HT1080 (cell line): Measurements from ENCODE around the gene GPAT2. TPM values are rescaled to one million over a fixed set of nuclear protein-coding genes. Genes with fewer than 3 reads are reported as not detected.
"Not testable (repeated sequence)": the region's sequence is repeated elsewhere in the genome, so short reads cannot be mapped to it uniquely, and the experiment has no call there.

Experiments
- DNase-seq: peaks from one replicate; pipeline ENCODE4 v3.0.0-alpha.2; 2015; ENCODE audit warnings: low read depth
- polyA plus RNA-seq, 2 experiments: library from polyadenylated mRNA; depleted of rRNA; stranded (reverse); fragments of >200 nt; gene quantifications; 2 replicates each; pipeline ENCODE4 v1.2.3, GENCODE V29; 2015
- total RNA-seq: library from RNA; depleted of rRNA; stranded (reverse); fragments of >200 nt; shearing (Covaris generic); gene quantifications from 2 replicates; pipeline ENCODE4 v1.2.3, GENCODE V29; 2014; rRNA removed

GPAT2 gene, protein sequence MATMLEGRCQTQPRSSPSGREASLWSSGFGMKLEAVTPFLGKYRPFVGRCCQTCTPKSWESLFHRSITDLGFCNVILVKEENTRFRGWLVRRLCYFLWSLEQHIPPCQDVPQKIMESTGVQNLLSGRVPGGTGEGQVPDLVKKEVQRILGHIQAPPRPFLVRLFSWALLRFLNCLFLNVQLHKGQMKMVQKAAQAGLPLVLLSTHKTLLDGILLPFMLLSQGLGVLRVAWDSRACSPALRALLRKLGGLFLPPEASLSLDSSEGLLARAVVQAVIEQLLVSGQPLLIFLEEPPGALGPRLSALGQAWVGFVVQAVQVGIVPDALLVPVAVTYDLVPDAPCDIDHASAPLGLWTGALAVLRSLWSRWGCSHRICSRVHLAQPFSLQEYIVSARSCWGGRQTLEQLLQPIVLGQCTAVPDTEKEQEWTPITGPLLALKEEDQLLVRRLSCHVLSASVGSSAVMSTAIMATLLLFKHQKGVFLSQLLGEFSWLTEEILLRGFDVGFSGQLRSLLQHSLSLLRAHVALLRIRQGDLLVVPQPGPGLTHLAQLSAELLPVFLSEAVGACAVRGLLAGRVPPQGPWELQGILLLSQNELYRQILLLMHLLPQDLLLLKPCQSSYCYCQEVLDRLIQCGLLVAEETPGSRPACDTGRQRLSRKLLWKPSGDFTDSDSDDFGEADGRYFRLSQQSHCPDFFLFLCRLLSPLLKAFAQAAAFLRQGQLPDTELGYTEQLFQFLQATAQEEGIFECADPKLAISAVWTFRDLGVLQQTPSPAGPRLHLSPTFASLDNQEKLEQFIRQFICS
- not detected in 2 replicates for total RNA-seq
- polyA plus RNA-seq (2015; cell fraction: cytosol; rRNA removed) = 0.02 TPM in 1 of 2 replicates, not detected in the other
- not detected in 2 replicates for polyA plus RNA-seq (2015; cell fraction: nucleus; rRNA removed)

DNA sequence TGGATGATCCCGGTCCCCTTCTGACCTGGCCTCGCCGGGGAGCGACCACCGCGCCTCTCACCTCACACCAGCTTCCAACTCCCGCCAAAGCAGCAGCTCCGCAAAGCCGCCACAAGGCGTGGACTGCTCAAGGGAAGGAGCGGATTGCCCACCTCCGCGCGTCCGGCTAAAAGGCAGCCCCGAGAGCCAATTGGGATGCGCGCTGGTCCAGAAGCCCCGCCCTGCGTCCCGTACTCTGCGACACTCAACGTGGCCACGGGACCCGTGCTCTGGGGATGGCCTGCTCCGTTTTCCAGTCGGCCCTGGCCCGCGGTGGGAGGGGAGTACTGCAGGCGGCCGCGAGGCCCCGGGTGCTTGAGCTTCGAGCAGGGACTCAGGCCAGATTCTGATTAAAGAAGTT is at the start of gene GPAT2:
GPAT2 (minus strand) TSS at position 125 of the 400 bp plus-strand sequence. CDS start 2,557 bp downstream, outside the sequence.
- DNase-seq = not testable (repeated sequence)

DNA sequence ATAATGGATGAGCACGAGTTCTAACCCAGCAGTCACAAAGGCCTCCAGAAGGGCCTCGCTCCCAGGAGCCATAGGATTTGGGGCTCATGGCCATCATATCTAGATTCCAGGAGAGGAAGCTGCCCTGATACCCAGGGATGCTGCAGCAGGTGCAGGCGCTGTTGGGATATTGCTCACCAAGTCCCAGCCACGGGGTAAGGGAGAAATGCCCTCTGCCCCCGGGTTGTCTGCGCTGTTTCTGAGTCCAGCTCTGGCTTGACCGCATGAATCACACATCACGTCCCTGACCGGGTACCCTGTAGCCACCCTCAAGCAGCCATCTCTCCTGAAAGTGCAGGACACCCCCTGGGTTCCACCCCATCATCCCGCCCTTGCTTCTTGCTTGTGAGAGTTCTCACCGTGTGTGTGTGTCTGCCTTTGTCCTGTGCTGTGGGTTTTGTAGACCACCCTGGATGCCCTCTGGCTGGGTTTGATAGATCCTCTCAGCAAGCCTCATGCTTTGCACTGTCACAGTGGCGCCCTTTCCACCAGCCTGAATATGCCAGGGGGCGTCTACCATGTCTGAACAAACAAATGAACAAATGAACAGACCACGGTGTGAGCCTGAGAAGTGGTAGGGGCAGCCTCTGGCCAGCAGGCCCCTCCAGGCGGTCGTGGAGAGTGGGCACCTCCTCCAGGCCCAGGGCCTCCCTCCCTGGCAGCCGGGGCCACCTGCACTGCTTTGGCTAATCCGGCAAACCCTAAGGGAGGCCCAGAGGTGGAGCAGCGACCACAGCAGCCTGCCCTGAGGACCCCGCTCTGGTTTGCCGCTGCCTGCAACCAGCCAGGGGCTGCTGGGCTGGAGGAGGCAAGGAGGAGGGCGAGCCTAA is 49.5 kb upstream of the GPAT2 start:
- DNase-seq = no peak

DNA sequence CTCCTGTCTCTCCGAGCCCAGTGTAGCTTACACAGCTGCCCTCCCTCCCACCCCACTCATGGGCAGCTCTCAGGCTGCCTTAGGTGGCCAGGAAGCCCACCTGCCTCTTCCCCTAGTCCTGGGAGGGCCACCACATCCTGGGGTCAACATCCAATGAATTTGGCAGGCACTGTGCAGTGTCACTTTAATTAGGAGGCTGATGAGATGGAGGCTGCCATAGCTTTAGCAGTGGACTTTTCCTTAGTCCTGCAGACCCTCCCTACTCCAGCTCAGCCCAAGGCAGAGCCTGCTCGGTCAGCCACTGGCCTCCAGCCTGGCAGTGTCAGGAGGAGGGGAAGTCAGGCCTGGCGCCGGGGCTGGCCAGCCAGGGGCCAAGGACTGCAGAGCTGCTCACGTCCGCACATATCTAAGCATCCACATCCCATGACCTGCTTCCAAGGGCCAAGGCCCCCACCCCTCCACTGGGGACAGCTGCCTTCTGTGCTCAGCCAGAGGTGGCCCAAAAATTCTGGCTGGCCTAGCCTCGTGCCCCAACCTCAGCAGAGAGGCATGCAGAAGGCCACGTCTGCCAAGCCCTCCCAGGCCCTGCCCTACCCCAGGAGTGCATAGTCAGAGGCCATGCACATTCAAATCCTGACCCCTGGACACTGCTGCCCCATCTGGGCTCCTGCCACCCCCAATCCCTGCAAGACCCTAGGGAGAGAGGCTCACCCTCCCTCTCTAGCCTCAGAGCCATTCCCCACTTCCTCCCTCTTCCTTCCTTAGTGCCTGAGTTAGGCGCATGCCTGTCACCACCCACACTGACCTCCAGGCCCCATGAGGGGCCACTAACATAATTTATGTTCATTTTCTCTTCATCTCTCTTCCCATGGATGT is 48.6 kb upstream of the GPAT2 start:
- no peak for DNase-seq

DNA sequence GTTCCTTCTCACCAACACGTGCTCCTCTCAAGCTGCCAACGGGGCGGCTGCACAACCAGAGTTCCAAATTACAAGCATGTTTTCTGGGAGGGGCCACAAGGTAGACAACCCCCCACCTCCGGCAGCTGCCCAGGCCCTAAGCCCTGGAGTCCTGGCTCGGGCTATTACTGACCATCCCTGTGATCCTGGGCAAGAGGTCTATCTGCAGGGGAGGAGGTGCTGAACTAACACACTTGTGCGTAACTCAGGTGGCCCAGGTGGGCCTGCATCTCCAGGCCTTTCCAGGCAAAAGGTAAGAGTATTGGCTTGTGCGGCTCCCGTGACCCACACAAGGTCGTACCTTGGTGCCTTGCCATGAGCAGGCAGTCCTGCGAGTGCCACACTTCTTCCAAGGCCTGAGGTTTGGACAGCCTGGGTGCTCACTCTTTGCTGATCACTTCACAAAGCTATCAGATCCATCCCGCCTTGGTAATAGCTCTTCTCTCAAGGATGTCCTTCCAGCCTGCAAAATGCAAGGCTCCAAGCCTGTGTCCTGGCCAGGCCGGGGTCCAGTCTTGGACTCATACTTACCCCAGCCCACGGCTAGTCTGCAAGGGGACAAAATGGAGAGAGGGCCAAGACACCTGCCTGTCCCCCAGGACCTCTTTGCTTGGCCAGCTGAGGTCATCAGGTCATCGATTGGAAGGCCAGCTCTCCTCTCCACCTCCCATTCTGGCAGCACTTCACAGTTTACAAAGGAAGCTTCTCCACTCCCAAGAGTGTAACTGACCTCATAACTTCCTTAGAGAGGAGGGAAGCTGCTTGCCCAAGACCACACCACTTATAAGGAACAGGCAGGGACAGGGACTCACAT is 47.7 kb upstream of the GPAT2 start:
- no peak for DNase-seq

DNA sequence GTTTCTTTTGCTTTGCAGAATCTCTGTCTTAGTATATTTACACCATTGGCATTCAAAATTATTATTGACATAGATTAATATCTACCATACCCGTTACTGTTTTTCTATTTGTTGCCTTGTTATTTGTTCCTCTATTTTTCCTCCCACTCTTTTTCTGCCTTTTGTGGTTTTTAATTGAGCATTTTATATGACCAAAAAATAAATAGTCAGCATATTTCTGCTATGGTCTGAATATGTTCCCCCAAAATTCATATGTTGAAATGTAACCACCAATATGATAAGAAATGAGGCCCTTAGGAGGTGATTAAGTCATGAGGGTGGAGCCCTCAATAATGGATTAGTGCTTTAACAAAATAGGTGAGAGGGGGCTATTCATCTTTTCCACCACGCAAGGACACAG is 46.3 kb upstream of the GPAT2 start:
- DNase-seq = no peak

DNA sequence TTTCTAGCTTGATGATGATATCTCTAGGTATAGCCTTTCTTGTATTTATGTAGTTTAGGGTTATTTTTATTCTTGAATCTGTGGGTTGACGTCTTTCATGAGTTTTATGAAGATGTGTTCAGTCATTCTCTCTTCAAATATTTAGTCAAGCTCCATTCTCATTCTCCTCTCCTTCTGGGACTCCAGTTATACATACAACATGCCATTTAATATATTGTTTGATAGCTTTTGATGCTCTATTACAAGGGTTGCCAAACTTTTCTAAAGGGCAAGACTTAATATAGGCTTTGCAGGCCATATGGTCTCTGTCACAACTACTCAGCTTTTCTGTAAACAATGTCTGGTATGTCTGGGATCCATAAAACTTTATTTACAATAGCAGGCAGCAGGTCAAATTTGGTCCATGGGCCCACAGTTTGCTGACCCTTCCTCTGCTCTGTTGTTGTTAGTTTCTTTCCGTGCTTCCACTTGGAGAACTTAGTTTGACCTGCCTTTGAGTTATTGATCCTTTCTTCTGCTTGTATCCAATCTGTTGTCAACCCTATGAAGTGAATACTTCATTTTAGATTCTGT is 40.6 kb upstream of the GPAT2 start:
- no peak for DNase-seq

DNA sequence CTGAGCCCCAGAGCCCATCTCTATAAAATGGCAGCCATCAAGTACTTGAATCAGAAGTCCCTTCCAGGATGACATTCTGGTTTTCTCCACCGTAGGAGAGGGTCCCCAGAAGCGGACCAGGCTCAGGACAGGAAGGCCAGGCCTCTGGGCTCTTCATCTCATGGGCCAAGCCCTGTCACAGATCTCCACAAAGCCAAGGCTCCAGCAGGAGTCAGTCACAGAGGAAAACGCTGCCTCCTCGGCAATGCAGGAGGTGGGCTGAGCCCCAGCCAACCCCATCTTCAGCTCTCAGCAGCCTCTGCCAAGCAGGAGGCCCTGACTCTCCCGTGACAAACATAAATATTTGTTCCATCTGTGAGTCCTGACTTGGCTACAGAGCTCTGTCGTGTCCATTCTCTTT is 39.4 kb upstream of the GPAT2 start:
- DNase-seq = no peak

DNA sequence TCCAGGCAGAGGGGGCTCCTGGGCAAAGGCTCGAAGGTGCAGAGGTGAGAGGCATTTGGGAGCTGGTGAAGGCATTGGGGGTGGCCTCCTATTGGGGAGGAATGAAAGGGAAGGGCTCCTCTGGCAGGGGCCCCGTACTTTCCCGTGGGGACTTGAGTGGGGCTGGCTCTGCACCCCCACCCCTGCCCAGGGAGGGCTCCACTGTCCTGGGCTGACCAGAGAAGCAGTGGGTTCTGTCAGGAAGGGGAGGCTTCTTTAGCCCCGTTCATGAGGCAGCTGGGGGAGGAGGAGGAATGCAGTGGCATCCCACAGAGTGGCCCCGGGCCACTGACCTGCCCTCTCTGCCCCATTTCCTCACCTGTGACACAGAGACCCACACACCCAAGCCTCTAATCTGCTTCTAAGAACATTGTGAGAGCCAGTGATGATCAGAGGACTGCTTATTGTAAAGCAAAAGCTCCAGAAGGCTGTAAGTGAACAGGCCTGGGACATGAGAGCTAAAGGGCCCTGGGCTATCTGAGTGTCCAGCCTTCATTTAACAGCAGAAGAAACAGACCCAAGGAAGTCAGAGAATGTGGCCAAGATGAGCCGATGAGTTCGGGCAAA is 38.6 kb upstream of the GPAT2 start:
- DNase-seq = no peak

DNA sequence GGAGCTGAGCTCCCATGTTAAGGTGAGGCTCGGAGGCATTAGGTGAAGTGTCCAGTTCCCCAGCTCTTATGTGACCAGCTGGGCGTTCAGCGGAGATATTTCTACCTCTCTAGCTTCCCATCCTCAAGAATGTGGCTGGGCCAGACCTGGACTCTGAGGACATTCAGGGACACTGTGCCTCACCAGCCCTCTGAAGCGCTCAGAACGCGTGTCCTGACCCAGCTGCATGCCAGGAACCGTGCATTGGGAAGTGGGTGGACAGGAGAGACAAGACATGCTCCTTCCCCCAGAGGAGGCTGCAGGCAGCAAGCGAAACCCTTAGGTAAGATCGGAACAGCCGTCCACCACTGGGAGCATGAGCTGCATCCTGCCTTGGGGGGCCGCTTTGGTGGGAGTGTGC is 38.0 kb upstream of the GPAT2 start:
- no peak for DNase-seq

DNA sequence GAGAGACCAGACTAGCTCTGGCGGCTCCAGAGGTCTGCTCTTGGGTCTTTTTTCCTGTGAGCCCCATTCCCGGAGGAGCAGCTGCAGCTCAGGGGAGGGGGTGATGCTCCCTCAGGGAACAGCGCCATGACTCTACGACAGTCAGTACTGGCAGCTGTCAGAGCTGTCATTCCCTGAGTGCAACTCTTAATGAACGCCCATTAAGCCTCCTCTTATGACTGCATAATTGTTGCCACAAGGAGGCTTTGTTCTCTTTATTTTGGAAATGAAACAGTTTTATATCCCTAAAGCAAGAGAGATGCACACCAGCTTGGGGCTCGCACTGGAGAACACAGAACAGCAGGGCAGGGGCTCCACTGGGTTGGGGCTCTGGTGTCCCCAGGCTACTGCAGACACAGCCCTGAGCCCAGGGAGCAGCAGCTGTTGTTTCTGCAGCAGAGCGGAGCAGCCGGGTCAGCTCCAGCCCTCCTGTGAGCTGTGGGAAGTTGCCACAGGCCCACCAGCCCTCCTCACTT is 37.3 kb upstream of the GPAT2 start:
- not testable (repeated sequence) for DNase-seq

DNA sequence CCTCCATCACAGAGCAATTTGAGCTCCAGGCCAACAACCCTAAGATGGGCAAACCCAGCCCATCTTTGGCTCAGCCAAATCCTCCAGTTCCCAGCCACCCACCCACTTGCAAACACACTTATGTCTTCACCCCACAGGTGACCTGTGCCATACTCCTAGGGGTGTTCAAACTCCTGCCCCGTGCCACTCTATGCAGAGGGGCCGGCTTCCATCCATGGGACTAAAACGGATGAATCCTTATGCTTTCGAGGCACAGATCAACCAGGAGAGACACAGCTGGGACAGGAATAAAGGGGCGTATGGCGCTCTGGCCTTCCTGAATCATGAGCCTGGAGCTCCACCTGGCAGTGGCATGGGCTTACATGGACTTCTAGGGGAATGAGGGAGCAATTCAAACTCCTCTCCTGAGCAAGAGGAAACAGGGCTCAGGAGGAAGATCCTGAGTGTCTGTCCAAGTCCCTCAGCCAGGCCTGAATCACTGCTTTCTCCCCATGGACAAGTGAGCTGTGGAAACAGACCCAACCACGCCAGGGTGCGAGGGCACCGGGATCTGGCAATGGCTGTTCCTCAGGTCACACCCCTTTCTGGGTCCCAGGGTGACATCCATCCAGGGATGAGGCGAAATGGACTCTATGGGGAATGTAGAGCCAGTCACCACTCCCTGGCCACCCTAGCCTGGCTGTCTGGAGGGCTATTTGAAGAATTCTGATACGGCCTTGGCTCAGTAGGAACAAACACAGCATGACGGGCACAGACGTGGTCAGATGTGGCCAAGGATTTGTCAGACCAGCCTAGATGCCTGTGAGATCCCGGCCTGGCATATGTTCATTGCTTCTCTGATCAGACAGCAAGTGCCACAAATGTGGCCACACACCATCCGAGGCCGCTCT is 36.6 kb upstream of the GPAT2 start:
- not testable (repeated sequence) for DNase-seq

DNA sequence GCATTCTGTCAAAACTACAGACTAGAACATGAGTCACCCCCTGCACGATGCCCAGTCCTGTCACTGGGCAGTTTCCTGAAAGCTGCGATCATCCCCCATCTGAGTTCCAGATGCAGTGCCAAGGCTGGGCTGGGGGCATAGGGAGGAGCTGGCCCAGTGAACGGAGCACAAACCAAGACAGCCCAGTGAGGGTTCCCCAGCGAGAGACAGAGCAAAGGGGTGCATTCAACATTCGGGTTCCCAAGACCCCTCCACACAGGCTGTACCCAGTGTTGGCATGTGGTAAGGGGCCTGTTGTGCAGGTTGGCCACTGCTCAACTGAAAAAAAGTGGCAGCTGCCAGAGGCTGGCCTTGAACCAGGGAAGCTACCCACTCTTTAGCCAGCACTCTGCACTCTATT is 35.6 kb upstream of the GPAT2 start:
- not testable (repeated sequence) for DNase-seq

DNA sequence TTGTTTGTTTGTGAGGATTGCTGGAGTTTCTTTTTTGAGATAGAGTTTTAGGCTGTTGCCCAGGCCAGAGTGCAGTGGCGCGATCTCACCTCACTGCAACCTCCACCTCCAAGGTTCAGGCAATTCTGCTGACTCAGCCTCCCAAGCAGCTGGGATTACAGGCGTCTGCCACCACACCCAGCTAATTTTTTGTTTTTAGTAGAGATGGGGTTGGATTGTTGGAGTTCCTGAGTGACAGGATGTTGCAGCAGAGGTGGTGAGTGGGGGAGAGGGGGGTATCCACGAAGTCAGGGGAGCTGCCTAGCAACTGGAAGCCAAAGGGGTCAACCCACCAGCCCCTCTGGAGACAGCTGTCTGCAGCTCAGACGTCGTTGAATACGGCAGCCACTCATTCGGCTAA is 35.2 kb upstream of the GPAT2 start:
- DNase-seq = not testable (repeated sequence)

DNA sequence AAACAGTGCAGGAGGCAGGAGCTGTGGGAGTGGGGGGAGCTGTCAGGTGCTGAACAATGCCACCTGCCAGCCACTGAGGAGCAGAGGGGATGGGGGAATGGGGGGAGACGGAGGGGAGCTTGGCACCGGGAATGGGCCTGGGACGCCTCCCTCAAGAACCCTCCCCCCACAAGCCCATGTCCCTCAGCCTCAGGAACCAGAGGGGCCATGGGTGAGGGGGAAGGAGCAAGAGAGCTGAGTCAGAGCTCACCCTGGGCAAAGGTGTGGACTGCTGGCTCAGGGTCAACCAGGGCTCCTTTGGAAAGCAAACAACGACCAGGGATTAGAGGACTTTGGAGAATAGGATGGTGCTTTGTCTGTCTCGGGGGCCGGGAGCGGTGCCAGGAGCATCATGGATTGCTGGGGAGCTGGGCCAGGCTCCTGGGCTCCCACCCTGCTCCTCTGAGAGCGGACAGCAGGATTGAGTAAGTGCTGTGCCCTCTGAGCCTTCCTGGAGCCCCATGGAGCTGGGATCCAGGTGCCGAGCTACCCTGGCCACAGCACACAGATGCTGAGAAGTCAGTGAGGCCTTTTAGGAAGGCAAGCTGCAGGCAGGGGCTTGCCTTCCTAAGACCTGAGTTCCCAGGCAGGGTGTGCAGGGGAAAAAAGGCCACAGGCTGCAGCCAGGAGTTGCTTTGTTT is 33.3 kb upstream of the GPAT2 start:
- DNase-seq = not testable (repeated sequence)

DNA sequence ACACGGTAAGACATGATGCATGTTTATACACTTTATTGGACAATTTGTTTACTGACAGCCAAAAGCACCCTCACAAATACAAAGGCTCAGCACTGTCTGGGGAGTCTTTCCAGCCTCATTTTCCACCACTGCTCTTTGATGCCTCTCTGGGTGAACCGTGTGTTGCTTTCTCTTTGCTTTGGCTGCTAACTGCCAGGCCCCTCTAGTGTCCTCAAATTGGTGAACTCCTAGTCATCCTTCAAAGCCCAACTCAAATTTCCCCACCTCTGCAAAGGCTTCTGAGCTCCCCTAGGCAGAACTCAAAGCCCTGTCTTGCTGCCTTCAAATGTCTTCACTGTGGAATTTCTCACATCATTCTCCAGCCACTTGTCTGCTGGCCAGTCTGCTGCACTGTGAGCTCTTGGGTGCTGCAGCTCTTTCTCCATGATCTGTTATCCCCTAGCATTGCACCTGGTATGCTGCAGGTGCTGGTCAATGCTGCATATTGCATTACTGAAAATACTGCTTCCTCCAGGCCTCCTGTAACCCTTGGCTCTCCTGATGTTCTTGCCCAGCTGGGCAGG is 32.5 kb upstream of the GPAT2 start:
- not testable (repeated sequence) for DNase-seq

DNA sequence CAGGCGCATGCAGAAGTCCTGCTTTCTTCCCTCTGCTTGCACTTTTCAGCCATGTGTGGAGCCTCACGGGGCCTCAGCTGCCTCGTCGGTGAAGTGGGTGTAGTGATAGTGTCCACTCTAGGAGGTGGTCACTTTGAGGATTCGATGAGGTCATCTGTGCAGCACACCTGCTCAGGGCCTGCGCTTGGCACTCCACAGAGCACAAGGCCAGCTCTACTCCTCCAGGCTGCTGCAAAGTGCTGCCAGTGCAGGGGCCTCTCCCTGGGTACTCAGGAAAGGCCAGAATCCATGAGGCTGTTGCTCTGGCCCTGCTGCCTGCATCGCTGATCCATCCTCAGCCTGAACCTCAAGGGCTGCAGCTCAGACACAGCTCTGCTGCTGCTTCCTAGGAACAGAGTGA is 31.8 kb upstream of the GPAT2 start:
- DNase-seq = not testable (repeated sequence)
